Left renal pelvis (tissue), 4 donors: ENCODE measurements around the gene MASP1. TPM values are rescaled to one million over a fixed set of nuclear protein-coding genes. Genes with fewer than 3 reads are reported as not detected.

Experiments used
- DNase-seq, 4 donors: peaks; one replicate each; pipeline ENCODE4 v3.0.0-alpha.2; 2013; ENCODE audit warnings: low read depth in 4 of 4, low spot score in 3 of 4
- polyA plus RNA-seq, 4 donors: library from polyadenylated mRNA; unstranded; fragments of 120-200 nt; gene quantifications; one replicate each; pipeline ENCODE4 v1.2.1, GENCODE V29; 2013; ENCODE audit not compliant: insufficient read length in 4 of 4

Gene MASP1
- polyA plus RNA-seq, 4 donors: 2.1 to 9.8 (median 6.3) TPM

DNA sequence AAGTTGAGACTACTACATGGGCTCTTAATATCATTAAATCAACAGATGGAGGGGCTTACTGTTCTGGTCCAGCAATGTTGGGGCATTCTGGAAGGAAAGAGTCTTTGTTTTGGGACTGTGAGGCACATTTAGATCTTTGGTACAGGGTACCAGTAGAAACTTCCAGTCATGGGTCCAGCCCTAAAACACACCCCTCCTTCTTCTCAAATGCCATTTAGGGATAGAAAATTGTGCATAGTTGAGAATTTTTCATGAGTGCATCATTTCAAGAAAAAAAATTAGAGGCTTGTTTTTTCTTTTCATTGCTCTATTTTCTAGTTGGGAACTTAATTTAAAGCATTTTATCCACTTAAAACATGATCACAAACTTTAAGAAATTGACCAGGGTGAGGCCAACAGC, 98.4 kb downstream of the MASP1 start:
- no peak for DNase-seq

DNA sequence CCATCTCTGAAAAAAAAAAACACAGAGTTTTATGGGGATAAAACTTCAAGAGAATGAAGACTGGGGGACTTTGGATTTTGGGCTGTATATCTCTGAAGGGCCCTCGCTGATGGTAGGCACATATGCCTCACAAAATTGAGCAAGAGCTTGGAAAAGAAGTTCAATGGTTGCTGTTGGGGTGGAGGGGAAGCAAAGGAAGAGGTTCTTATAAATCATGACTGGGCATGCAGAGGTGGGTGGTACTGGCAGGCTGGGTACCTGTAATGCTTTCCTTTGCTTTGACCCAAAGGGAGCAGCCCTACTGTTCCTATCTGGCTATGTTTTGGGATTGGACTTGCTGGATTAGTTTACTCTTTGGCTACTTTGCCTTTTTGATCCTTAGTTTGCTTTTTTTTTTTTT, 100.3 kb downstream of the MASP1 start:
- DNase-seq: no peak

DNA sequence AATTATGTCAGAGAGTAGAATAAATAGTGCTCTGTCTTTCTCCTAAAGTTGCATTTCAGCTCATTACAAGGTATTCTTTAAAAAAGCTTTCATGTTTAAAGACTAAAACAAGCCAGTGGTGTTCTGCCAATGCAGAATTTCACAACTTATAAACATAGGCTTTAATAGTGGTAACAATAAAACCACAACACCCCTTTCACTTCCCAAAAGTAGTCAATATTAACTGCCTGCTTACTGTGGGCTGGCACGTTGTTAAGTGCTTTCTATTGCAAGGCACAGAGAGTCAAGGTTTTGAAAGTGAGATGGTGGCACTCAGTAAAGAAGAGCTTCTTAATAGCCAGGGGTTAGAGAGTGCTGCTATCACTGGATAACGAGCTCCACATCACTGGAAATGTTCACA, 102.6 kb downstream of the MASP1 start:
- DNase-seq: no peak

DNA sequence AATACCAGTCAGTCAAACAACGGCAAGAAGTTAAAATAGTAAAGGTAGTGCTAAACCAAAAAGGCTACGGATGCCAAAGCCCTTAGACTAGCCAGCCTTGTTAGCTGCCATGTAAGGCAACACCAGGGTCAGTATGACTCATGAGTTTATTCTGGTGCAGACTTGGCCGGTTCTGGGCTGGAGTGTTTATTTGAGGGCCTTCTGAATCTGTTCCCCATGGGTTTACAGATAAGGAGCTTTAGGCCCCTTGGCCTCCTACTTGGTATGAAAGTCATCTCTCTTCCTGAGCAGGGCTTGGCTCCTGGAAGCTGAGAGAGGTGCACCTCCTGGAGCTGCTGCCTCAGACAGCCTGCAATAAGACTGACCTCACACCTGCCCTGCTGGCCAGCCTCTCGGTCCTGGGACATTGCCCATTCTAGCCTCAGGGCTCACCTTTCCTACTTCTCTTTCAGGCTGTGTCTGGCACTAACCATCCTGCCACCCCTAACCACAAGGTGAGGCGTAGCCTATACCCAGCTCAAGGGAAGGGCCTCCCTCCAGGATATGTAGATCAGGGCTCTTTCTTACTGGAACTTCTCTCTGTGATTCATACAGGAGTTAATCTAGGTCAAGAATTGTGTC, 104.6 kb downstream of the MASP1 start:
- no peak for DNase-seq

DNA sequence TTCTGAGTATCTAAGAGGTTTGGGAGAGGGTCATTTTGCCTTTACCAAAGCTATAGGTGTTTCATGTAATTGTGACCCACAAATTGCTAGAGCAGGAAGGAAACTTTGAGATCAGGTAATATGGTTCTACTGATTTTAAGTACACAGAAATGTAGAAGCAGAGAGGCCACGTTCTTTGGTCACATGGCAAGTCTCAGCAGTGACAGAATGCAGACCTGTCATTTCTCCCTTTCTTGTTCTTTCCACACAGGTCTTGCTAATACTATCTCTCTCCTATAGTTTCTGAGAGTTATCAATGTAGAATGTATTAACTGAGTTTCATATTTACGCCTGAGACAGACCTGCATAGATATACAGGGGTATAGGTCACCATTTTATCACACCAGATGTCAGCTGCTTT, 105.2 kb downstream of the MASP1 start:
- DNase-seq: no peak

DNA sequence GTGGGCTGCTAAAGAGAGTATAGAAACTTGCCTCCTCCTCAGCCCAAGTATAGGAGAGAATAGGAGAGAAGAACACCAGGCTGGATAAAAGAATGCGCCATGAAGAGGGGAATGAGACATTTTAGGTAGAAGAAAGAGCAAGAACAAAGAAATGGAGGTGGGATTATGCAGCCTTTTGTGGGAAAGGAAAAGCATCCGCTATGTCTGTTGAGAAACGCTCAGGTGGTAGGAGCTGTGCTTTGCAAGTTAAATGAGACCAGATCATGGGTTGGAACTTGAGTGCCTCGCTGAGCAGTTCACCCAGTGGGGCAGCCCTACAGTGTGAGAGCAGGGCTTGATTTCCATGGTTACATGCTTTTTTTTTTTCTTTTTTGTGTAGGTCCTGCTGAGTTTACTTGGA, 105.8 kb downstream of the MASP1 start:
- DNase-seq: no peak

Other genes starting within 250 kb of the MASP1 start
- gene RPL39L, start 152.2 kb downstream of the MASP1 start, polyA plus RNA-seq: 10 to 100 TPM; 18.0 to 18.4 (median 18.3) TPM
- not detected for gene RTP1, start 94.3 kb downstream of the MASP1 start, polyA plus RNA-seq
- gene RTP4, start 76.6 kb upstream of the MASP1 start, polyA plus RNA-seq: 1 to 10 TPM in 1 of 4 donors, under 1 TPM in 3; 0.76 to 1.3 (median 0.85) TPM